Measurements from ENCODE around the gene PIBF1.

GRCh38 chr13:72760189-72760588, 21.7 kb upstream of the PIBF1 start:
- no peak for TF ChIP-seq POLR2A (IDR thresholded peaks at IDR 0.05)
- no peak for TF ChIP-seq CTCF (IDR thresholded peaks at IDR 0.05)
- TF ChIP-seq POLR2AphosphoS5 (IDR thresholded peaks at IDR 0.05), result no peak
- no peak for TF ChIP-seq EP300 (IDR thresholded peaks at IDR 0.05)

Measured in suprapubic skin (tissue), 4 donors.